OCI-LY1 (cell line): ENCODE results near the gene PPP2R2D.
A peak's percentile ranks its signal among the peaks of the same experiment; 100 is the strongest.

Experiments used
- H2AFZ ChIP-seq: fragments of 200-600 bp; sonication (generic), shearing (Covaris generic); 2 replicates; pipeline ENCODE4 v1.6.0; 2014; ENCODE audit warnings: antibody characterized with exemption, mild to moderate bottlenecking, low read length
- H3F3A ChIP-seq: fragments of 200-600 bp; sonication (generic), shearing (Covaris generic); 2 replicates; pipeline ENCODE4 v1.6.0; 2014; ENCODE audit warnings: mild to moderate bottlenecking, antibody characterized with exemption, low read length, moderate library complexity; ENCODE audit not compliant: insufficient read depth
- H3K27ac ChIP-seq: fragments of 200-600 bp; sonication (generic); 2 replicates; pipeline ENCODE4 v1.5.1; 2014; ENCODE audit warnings: low read length, mixed run types, mild to moderate bottlenecking, low read depth; ENCODE audit not compliant: poor library complexity, severe bottlenecking
- H3K27me3 ChIP-seq: fragments of 200-600 bp; sonication (generic); 2 replicates; pipeline ENCODE4 v1.6.0; 2014; ENCODE audit warnings: antibody characterized with exemption, mild to moderate bottlenecking, low read length, moderate library complexity; ENCODE audit not compliant: insufficient read depth
- H3K36me3 ChIP-seq: fragments of 200-600 bp; sonication (generic); 2 replicates; pipeline ENCODE4 v1.6.1; 2014; ENCODE audit warnings: mild to moderate bottlenecking, antibody characterized with exemption, low read length, moderate library complexity, mixed read lengths; ENCODE audit not compliant: insufficient read depth
- H3K4me1 ChIP-seq: fragments of 200-600 bp; sonication (generic); 2 replicates; pipeline ENCODE4 v1.5.1; 2014; ENCODE audit warnings: mild to moderate bottlenecking, low read length, moderate library complexity; ENCODE audit not compliant: insufficient read depth, severe bottlenecking
- H3K4me2 ChIP-seq: fragments of 200-600 bp; sonication (generic), shearing (Covaris generic); 2 replicates; pipeline ENCODE4 v1.6.1; 2014; ENCODE audit warnings: low read length
- H3K4me3 ChIP-seq: fragments of 200-600 bp; sonication (generic); 2 replicates; pipeline ENCODE4 v1.5.1; 2014; ENCODE audit warnings: low read length, low read depth, mild to moderate bottlenecking, mixed read lengths; ENCODE audit not compliant: poor library complexity, severe bottlenecking
- H3K79me2 ChIP-seq: fragments of 200-600 bp; shearing (Covaris generic); 2 replicates; pipeline ENCODE4 v1.6.1; 2016; ENCODE audit warnings: mixed run types, low read length, mixed read lengths; ENCODE audit not compliant: insufficient read depth
- H3K9ac ChIP-seq: fragments of 200-600 bp; sonication (generic), shearing (Covaris generic); 2 replicates; pipeline ENCODE4 v1.6.1; 2014; ENCODE audit warnings: mild to moderate bottlenecking, low read length, mixed read lengths
- H3K9me2 ChIP-seq: fragments of 200-600 bp; sonication (generic), shearing (Covaris generic); 2 replicates; pipeline ENCODE4 v1.6.1; 2014; ENCODE audit warnings: low read depth, mild to moderate bottlenecking, low read length, mixed read lengths
- H3K9me3 ChIP-seq: fragments of 200-600 bp; shearing (Covaris generic); 2 replicates; pipeline ENCODE4 v1.6.1; 2014; ENCODE audit warnings: low read length, mixed read lengths
- H4K20me1 ChIP-seq: fragments of 200-600 bp; sonication (generic), shearing (Covaris generic); 2 replicates; pipeline ENCODE4 v1.6.0; 2016; ENCODE audit warnings: mild to moderate bottlenecking, low read length; ENCODE audit not compliant: insufficient read depth
- EZH2 ChIP-seq: fragments of 200-600 bp; sonication (generic), shearing (Covaris generic); IDR thresholded peaks from 2 replicates; pipeline ENCODE4 v1.8.0; 2017; ENCODE audit warnings: borderline replicate concordance, mixed run types, mild to moderate bottlenecking, antibody characterized with exemption, low read length, moderate library complexity, mixed read lengths
- TF ChIP-seq, protein P1 (sequence below): fragments of 200-600 bp; sonication (generic), shearing (Covaris generic); IDR thresholded peaks from 2 replicates; pipeline ENCODE4 v1.5.1; 2017; ENCODE audit warnings: mild to moderate bottlenecking, antibody characterized with exemption, low read length, moderate library complexity, mixed read lengths

The PPP2R2D gene

DNA sequence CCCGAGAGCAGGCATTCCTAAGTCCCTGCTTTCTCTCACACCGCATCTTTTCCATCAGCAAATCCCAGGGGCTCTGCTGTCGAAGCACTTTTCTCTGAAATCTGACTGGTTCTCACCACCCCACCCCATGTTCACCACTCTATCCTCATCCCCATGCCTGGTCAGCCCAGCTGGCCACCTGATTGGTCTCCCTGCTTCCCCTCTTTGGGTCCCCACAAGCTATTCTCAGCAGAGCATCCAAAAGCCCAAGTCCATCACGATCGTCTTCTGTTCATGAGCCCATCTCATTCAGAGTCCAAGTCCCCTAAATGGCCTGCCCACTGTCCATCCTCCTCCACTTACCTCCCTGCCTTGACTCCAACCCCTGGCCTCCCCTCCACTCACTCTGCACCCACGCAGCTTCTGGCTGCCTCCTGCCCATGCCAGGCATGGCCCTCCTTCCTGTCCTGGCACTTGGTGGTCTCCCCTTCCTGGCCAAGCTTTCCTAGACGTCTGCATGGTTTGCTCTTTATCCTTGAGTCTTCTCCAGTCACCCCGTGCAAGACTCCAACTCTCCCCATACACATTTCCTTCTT lies 1.6 kb upstream of the PPP2R2D start:
- Histone ChIP-seq H3F3A (no peaks in the 10 kb centered on the region), H3K4me2 (peak overlapping the region; percentile 88; the same call in 1 of the 2 replicates), H3K79me2 (peaks cover 23% of the 10 kb centered on the region), H3K36me3 (no peaks in the 10 kb centered on the region; the same call in 1 of the 2 replicates), H3K4me1 (peaks cover 39% of the 10 kb centered on the region), H3K27ac (no peak overlapping the region), H2AFZ (no peak overlapping the region), H3K9ac (no peak overlapping the region), H3K4me3 (no peak overlapping the region), H4K20me1 (no peaks in the 10 kb centered on the region), H3K9me2 (no peaks in the 10 kb centered on the region), H3K9me3 (no peaks in the 10 kb centered on the region), H3K27me3 (no peaks in the 10 kb centered on the region)
- no peak for TF ChIP-seq EZH2
- TF ChIP-seq, protein P1, sequence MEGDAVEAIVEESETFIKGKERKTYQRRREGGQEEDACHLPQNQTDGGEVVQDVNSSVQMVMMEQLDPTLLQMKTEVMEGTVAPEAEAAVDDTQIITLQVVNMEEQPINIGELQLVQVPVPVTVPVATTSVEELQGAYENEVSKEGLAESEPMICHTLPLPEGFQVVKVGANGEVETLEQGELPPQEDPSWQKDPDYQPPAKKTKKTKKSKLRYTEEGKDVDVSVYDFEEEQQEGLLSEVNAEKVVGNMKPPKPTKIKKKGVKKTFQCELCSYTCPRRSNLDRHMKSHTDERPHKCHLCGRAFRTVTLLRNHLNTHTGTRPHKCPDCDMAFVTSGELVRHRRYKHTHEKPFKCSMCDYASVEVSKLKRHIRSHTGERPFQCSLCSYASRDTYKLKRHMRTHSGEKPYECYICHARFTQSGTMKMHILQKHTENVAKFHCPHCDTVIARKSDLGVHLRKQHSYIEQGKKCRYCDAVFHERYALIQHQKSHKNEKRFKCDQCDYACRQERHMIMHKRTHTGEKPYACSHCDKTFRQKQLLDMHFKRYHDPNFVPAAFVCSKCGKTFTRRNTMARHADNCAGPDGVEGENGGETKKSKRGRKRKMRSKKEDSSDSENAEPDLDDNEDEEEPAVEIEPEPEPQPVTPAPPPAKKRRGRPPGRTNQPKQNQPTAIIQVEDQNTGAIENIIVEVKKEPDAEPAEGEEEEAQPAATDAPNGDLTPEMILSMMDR = no peak

DNA sequence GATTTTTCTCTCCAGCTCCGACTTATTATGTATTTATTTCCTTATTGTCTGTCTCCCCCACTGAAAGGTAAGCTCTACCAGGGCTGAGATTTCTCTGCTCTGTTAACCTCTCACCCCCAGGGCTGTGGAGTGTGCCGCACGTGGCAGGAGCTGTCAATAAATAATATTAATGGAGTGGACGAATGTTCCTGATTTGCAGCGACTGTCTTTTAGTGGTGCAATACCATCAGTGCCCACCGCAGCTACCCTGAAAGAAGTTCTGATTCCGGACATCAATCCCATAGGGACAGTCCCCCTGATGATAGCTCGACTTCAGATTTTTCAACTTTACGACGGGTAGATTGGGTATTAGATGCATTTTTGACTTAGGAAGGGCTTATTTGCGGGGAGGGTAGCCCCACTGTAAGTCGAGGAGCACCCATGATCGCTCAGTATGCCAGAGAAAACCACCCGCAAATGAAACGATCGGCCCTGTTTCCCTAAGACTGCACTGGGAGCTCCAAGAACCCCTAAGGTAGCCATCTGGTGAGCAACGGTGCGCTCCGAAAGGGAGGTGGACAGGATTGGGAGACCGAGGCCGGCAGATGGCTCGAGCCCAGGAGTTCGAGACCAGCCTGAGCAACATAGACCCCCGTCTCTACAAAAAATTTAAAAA lies 986 bp upstream of the PPP2R2D start:
- TF ChIP-seq EZH2 = no peak
- TF ChIP-seq, protein P1 = peak; percentile 25; the same call in 1 of the 2 replicates
- Histone ChIP-seq H3K27me3 (no peaks in the 10 kb centered on the region), H3K9me2 (no peaks in the 10 kb centered on the region), H3K4me1 (peaks cover 45% of the 10 kb centered on the region), H3F3A (no peaks in the 10 kb centered on the region), H3K36me3 (no peaks in the 10 kb centered on the region; the same call in 1 of the 2 replicates), H3K27ac (no peak overlapping the region), H3K9ac (peak overlapping the region; percentile 64), H3K9me3 (no peaks in the 10 kb centered on the region), H4K20me1 (no peaks in the 10 kb centered on the region), H3K4me3 (peak overlapping the region; percentile 69), H3K4me2 (peak overlapping the region; percentile 88), H3K79me2 (peaks cover 30% of the 10 kb centered on the region), H2AFZ (peak overlapping the region; percentile 66; the same call in 1 of the 2 replicates)

DNA sequence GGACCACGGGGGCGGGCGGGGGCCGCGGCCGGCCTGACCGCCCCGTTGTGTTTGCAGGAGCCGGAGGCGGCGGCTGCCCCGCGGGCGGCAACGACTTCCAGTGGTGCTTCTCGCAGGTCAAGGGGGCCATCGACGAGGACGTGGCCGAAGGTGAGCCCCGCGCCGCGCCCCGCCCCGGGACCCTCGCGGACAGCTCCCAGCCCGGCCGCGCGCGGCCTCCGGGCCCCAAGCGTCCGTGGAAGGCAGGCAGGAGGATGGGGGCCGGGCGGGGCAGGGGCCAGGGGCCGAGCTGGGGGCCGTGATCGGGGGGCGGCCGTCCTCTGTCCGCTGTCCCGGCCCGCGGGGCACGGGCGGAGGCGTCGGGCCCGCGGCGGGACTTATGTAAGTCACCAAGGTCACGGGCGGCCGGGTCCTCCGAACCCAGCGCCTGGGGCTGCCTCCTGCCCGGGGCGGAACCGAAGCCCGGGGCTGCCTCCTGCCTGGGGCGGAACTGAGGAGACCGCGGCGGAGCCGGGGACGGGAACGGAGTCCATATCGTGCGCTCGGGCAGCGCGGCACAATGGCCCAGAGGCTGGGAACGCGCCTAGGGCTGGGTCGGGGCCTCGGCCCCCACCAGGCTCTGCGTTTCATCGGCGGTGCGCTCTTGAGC lies 497 bp downstream of the PPP2R2D start:
- Histone ChIP-seq H3K4me2 (peak overlapping the region; percentile 96), H3K79me2 (peaks cover 45% of the 10 kb centered on the region), H3F3A (no peaks in the 10 kb centered on the region), H3K9me3 (no peaks in the 10 kb centered on the region), H3K4me3 (peak overlapping the region; percentile 87), H3K4me1 (peaks cover 60% of the 10 kb centered on the region), H3K9ac (peak overlapping the region; percentile 69), H3K9me2 (no peaks in the 10 kb centered on the region), H3K27me3 (no peaks in the 10 kb centered on the region), H3K36me3 (peaks cover 13% of the 10 kb centered on the region; the same call in 1 of the 2 replicates), H4K20me1 (no peaks in the 10 kb centered on the region), H2AFZ (no peak overlapping the region), H3K27ac (peak overlapping the region; percentile 61)
- no peak for TF ChIP-seq EZH2
- TF ChIP-seq, protein P1 = no peak
